Left lung (tissue), 10 donors: ENCODE data around the gene CACNA1C. TPM values are rescaled to one million over a fixed set of nuclear protein-coding genes. Genes with fewer than 3 reads are reported as not detected.
A peak's percentile ranks its signal among the peaks of the same experiment; 100 is the strongest.

ENCODE experiments used
- ATAC-seq: fragments of 200-7000 bp; cut with Tn5 transposase; one replicate; pipeline ENCODE4 v1.9.1; 2020; ENCODE audit warnings: moderate library complexity
- DNase-seq, 4 donors: peaks; one replicate each; pipeline ENCODE4 v3.0.0-alpha.2; 2013 to 2020
- H3K27ac ChIP-seq, 2 donors: fragments of 200-600 bp; sonication (generic) in 1 of 2; one replicate each; pipeline versions ENCODE4 v1.5.0 to v1.8.0; 2020 to 2021
- H3K27me3 ChIP-seq, 2 donors: fragments of 200-600 bp; sonication (generic) in 1 of 2; one replicate each; pipeline versions ENCODE4 v1.5.0 to v1.8.0; 2020 to 2021
- H3K36me3 ChIP-seq, 2 donors: fragments of 200-600 bp; sonication (generic) in 1 of 2; one replicate each; pipeline versions ENCODE4 v1.5.0 to v1.8.0; 2020 to 2021
- H3K4me1 ChIP-seq, 2 donors: fragments of 200-600 bp; one replicate each; pipeline ENCODE4 v1.8.0; 2021
- H3K4me3 ChIP-seq, 2 donors: fragments of 200-600 bp; sonication (generic) in 1 of 2; one replicate each; pipeline versions ENCODE4 v1.5.0 to v1.8.0; 2020 to 2021; ENCODE audit warnings: mild to moderate bottlenecking in 1 of 2
- H3K9me3 ChIP-seq, 2 donors: fragments of 200-600 bp; sonication (generic) in 1 of 2; one replicate each; pipeline versions ENCODE4 v1.5.0 to v1.8.0; 2020 to 2021
- intact Hi-C, 2 donors: fragments of 100-400 bp; cut with DNase I; formaldehyde crosslinking; loops; one replicate each; pipeline versions ENCODE4 v1.11.2 to v1.14.2; 2022
- polyA plus RNA-seq, 6 donors: library from polyadenylated mRNA; unstranded; fragments of 120-200 nt; gene quantifications; one replicate each; pipeline ENCODE4 v1.2.1, GENCODE V29; 2013; ENCODE audit not compliant: insufficient read length in 6 of 6
- total RNA-seq, 2 donors: library from RNA; stranded (reverse); fragmentation: NEBNext Ultra II Directional; extraction: Animal tissue kit (Norgen Biotek cat#: 25700); gene quantifications; one replicate each; pipeline ENCODE4 v1.2.1, GENCODE V29; 2021
- TF ChIP-seq, protein P1 (sequence below), 2 donors: fragments of 200-600 bp; sonication (generic) in 1 of 2; IDR thresholded peaks; one replicate each; pipeline versions ENCODE4 v1.5.0 to v1.8.0; 2021; ENCODE audit warnings: antibody characterized with exemption in 2 of 2
- donor health status: DM: no; HTN: yes; CAD: no.
- donor health status: DM: no; HTN: no; CAD: no.

Gene CACNA1C
- total and polyA plus RNA-seq, 8 donors: 11.9 to 21.9 (median 14.2) TPM

DNA sequence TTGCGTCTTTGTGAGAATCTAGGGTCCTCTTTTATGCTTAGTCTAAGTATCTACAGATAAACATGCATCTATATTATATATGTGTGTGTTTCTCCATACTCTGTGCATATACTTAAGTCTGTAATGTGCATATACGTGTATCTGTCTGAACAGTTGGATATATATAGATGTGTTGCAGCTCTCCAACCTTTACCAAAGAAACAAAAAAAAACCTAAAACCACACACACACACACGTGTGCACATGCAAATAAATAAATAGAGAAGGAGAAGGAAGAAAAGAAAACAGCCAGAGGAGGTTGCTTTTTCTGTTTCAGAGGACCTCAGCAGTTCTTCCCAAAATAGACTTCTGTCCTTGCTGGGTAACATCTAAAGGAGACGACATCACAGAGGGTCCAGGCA, 244.9 kb downstream of the CACNA1C start:
- ATAC-seq: no peak
- H3K4me1 ChIP-seq: peaks cover 0 to 42% of the 10 kb centered on the region in 2 donors
- H3K27ac ChIP-seq: no peak overlapping the region
- TF ChIP-seq, protein P1, sequence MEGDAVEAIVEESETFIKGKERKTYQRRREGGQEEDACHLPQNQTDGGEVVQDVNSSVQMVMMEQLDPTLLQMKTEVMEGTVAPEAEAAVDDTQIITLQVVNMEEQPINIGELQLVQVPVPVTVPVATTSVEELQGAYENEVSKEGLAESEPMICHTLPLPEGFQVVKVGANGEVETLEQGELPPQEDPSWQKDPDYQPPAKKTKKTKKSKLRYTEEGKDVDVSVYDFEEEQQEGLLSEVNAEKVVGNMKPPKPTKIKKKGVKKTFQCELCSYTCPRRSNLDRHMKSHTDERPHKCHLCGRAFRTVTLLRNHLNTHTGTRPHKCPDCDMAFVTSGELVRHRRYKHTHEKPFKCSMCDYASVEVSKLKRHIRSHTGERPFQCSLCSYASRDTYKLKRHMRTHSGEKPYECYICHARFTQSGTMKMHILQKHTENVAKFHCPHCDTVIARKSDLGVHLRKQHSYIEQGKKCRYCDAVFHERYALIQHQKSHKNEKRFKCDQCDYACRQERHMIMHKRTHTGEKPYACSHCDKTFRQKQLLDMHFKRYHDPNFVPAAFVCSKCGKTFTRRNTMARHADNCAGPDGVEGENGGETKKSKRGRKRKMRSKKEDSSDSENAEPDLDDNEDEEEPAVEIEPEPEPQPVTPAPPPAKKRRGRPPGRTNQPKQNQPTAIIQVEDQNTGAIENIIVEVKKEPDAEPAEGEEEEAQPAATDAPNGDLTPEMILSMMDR (IDR thresholded peaks at IDR 0.05): no peak
- H3K9me3 ChIP-seq: no peaks in the 10 kb centered on the region
- no peaks in the 10 kb centered on the region for H3K36me3 ChIP-seq
- intact Hi-C loops: no loop called here
- H3K27me3 ChIP-seq: no peaks in the 10 kb centered on the region
- no peak for DNase-seq
- no peak overlapping the region for H3K4me3 ChIP-seq

GRCh38 chr12:2298556-2299200, 245.9 kb downstream of the CACNA1C start:
- no peaks in the 10 kb centered on the region for H3K9me3 ChIP-seq
- H3K4me3 ChIP-seq: no peak overlapping the region
- ATAC-seq (no peak), DNase-seq (no peak)
- no peaks in the 10 kb centered on the region for H3K36me3 ChIP-seq
- H3K4me1 ChIP-seq: peaks cover 0 to 46% of the 10 kb centered on the region in 2 donors
- intact Hi-C loops: no loop called here
- no peak overlapping the region for H3K27ac ChIP-seq
- TF ChIP-seq, protein P1 (IDR thresholded peaks at IDR 0.05): no peak
- no peaks in the 10 kb centered on the region for H3K27me3 ChIP-seq

DNA sequence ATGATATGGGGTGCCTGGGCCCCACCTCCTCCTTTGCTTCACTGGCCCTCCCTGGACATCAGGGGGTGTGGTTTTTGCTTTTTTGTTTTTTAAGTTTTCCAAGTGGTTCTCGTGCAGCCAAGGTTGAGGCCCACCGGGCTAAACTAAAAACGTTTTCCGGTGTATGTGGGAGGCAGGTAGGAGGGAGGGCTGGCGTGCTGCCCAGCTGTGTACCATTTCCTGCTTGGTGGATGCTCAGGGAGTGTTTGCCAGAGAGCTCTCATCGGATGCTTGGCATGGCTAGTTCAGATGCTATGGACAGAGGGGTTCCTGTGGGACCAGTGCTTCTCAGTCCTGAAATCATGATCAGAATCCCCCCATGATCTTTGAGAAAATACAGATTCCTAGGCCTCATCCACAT, 246.4 kb downstream of the CACNA1C start:
- peaks cover 0 to 41% of the 10 kb centered on the region in 2 donors for H3K4me1 ChIP-seq
- no peak for DNase-seq
- no peak for ATAC-seq
- H3K27ac ChIP-seq: no peak overlapping the region
- no peaks in the 10 kb centered on the region for H3K9me3 ChIP-seq
- intact Hi-C loops: no loop called here
- H3K36me3 ChIP-seq: no peaks in the 10 kb centered on the region
- no peak overlapping the region for H3K4me3 ChIP-seq
- H3K27me3 ChIP-seq: no peaks in the 10 kb centered on the region
- TF ChIP-seq, protein P1 (IDR thresholded peaks at IDR 0.05): no peak

- H3K4me1 ChIP-seq: peaks cover 0 to 32% of the 10 kb centered on the region in 2 donors
- ATAC-seq: no peak
- no peaks in the 10 kb centered on the region for H3K27me3 ChIP-seq
- no peak overlapping the region for H3K27ac ChIP-seq
- no peak for DNase-seq
- H3K9me3 ChIP-seq: no peaks in the 10 kb centered on the region
- TF ChIP-seq, protein P1 (IDR thresholded peaks at IDR 0.05): no peak
- H3K4me3 ChIP-seq: no peak overlapping the region
- no peaks in the 10 kb centered on the region for H3K36me3 ChIP-seq
- intact Hi-C loops: no loop called here
Observed at GRCh38 chr12:2300168-2300567, 247.4 kb downstream of the CACNA1C start.

DNA sequence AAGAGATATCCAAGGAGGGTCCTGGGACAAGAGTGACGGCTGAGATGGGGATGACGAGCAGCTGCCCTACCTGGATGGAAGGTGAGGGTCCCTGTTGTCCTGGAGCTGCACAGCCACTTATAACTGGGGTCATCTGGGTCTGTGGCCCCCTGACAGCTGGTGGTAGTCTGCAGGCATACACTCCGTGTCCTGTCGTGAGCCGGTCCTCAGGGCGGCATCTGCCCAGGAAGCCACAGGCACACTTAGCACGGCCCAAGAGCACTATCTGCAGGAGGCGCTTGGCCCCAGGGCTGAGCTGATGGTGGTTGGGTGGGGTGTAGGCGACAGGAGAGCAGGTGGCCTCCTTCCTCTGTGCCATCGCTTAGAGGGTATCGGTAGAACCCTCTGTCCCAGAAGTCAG, 248.1 kb downstream of the CACNA1C start:
- no peaks in the 10 kb centered on the region for H3K27me3 ChIP-seq
- no peaks in the 10 kb centered on the region for H3K9me3 ChIP-seq
- DNase-seq (no peak), ATAC-seq (no peak)
- no peak overlapping the region for H3K4me3 ChIP-seq
- peak overlapping the region in 1 of 2 donors; percentile 4 for H3K27ac ChIP-seq
- H3K36me3 ChIP-seq: no peaks in the 10 kb centered on the region
- peaks cover 0 to 24% of the 10 kb centered on the region in 2 donors for H3K4me1 ChIP-seq
- intact Hi-C loops: no loop called here
- TF ChIP-seq, protein P1 (IDR thresholded peaks at IDR 0.05): no peak
